Measurements from ENCODE around the gene SLC8A2.
A peak's percentile ranks its signal among the peaks of the same experiment; 100 is the strongest.

Gene SLC8A2, protein sequence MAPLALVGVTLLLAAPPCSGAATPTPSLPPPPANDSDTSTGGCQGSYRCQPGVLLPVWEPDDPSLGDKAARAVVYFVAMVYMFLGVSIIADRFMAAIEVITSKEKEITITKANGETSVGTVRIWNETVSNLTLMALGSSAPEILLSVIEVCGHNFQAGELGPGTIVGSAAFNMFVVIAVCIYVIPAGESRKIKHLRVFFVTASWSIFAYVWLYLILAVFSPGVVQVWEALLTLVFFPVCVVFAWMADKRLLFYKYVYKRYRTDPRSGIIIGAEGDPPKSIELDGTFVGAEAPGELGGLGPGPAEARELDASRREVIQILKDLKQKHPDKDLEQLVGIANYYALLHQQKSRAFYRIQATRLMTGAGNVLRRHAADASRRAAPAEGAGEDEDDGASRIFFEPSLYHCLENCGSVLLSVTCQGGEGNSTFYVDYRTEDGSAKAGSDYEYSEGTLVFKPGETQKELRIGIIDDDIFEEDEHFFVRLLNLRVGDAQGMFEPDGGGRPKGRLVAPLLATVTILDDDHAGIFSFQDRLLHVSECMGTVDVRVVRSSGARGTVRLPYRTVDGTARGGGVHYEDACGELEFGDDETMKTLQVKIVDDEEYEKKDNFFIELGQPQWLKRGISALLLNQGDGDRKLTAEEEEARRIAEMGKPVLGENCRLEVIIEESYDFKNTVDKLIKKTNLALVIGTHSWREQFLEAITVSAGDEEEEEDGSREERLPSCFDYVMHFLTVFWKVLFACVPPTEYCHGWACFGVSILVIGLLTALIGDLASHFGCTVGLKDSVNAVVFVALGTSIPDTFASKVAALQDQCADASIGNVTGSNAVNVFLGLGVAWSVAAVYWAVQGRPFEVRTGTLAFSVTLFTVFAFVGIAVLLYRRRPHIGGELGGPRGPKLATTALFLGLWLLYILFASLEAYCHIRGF

DNA sequence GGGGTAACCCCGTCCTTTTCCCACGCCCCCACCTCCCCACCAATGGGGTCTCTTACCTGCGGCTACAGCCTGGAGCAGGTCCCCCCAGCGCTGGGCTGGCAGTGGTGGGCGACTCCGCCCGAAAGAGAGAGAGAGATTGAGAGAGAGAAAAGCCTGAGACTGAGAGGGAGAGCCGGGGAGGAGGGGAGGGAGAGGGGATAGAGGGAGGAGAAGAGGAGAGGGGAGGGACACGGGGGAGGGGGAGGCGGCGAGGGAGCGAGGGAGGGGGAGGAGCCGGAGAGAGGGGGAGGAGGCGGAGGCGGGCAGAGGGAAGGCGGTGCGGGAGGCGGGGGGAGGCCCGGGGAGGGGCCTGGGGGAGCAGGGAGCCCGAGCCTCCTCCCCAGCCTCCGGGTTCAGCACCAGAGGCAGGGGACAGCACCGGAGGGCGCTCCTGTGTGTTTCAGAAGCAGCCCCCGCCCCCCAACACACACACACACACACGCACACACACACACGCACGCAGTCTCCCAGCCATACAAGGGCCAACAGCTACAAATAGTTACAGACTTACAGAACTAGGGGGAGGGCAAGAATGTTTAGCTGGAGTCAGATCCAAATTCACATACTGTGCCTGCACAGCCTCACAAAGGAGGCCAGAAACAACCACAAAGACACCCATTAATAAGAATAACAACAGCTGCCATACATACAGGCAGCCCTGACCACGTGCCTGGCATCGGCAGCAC, at the start of gene SLC8A2:
Gene SLC8A2 (minus strand): TSS at position 161 of the 725 bp plus-strand sequence. CDS start 5,490 bp downstream, outside the sequence.
- peak; percentile 33 for DNase-seq

DNA sequence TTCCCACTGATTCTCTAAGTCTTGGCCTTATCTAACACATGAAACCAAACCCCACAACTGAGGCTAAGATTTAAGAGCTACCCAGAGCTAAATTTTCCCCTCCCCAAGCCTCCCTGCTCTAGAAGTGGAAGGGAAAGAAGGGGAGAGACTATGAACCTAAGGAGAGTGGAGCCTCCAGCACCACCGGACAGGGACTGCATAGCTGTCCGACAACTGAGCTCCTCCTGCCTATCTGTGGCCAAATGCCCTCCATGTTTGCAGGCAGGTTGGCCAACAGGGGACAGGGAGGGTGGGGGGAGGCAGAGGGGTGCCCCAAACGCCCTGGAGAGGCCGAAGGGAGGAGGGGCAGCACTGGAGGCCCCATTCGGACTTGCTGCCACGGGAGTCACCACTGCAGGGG, 49.1 kb upstream of the SLC8A2 start:
- no peak for DNase-seq

DNA sequence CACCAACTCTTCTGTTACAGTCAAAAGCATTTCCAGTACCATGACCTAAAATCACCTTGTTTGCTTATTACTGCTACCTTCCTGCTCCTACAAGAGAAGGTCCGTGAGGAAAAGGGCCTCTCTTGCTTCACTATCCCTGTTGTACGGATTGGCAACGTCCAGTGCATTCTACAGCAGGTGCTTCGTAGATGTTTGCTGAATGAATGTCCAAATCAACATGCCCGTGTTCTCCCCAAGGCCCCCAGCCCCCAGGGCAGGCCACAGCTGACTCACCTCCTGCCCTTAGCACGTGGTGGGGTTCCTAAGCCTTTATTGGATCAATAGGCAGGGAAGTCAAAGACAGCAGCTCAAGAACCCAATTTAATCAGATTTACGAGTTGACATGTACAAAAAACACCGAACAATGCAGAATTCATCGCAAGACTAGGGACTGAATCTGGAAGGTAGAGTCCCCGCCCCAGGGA, 48.7 kb upstream of the SLC8A2 start:
- DNase-seq: no peak

DNA sequence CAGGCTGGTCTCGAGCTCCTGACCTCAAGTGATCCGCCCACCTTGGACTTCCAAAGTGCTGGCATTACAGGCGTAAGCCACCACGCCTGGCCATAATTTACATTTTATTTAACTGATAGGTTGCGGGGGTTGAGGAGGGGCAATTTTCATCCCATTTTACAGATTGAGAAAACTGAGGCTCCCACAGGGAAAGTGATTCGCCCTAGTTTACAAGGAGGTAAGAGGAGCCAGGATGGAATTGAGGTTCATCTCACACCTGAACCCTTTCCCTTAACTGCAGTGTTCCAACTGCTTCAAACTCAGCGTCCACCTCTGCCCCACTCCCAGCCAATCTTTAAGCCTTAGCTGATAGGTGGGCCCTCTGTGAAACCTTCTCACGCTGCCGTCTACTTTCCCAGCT, 47.2 kb upstream of the SLC8A2 start:
- DNase-seq: no peak

DNA sequence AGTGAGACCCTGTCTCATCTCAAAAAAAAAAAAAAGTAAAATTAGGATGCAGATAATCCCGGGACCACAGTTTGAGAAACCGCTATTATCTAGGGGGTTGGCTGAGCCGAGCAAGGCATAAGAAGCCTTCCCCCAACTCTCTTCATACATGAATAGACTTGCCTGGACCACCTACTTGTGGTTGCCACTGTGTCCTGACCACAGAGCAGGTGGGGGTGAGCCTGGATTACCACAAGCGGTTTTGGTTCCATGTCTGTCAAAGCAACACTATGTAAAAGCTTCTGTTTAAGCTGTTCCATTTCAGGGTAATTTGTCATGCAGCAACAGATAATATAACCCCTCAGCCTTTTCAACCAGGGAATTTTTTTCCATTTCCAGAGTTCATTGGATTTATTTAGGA, 46.4 kb upstream of the SLC8A2 start:
- DNase-seq: no peak

DNA sequence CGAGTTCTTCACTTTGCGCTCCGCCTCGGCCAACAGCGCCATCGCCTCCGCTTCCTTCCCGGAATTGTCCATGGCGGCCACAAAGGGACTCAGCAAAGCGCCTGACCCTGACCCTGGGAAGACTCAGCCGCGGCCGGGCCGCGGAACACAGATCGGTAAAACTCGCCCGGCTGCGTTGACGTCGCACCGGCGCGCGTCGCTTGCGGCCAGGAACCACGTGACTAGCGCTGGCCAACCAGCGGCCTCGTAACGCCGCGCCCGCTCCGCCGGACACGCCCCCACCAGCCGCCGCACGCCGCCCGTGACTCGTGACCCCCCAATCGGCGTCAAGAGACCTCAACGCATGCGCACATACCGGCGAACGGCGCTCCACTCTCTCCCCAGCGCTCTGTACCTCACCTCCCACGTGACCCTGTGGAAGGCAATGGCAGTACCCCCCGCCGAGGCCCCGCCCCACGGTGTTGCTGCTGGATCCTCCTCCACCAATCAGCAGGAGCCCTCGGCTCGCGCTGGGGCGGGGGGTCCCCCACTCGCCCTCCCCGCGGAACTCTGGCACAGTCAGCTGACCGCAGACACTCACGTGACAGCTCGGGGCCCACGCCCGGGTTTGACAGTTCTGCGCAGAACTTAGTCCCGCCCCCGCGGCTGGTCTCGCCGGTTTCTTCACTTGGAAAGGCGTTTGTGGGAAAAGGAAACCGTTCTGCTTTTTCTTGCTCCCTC, 43.3 kb upstream of the SLC8A2 start, which contains the start of gene NAPA:
Gene NAPA (minus strand): TSS at position 195 of the 720 bp plus-strand sequence. CDS start 123 bp downstream, at position 72.
- peak; percentile 100 for DNase-seq

DNA sequence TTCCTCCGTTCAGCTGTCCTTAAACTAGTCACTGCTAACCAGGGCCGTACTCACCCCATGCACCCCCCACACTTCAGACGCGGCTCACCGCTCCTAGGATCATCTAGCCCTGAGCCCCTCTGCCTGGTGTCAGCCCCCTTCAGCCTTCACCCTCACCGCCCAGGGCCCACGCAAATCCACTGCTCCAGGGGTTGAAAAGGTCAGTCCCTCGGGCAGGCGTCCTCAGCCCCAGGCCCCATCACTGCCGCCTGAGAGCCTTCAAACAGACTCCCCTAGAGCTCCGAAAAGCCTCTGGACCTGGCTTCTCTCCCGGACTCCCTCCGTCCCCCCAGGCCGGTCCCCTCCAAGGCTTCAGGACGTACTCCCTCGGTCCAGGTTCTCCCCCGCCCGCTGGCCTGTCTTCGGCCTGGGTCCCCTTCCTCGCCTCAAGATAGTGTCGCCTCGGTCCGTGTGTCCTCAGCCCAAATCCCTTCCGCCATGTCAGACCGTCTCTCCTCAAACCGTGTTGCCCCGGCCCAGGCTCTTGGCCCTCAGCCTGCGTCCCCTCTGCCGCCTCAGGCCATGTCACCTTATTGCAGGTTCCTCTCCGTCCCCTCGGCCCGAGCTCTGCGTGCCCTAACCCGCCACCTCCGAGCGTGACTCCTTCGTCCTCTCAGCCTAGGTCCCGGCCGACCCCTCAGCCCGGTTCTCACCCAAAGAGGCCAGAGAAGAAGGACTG, 42.6 kb upstream of the SLC8A2 start:
- no peak for DNase-seq

DNA sequence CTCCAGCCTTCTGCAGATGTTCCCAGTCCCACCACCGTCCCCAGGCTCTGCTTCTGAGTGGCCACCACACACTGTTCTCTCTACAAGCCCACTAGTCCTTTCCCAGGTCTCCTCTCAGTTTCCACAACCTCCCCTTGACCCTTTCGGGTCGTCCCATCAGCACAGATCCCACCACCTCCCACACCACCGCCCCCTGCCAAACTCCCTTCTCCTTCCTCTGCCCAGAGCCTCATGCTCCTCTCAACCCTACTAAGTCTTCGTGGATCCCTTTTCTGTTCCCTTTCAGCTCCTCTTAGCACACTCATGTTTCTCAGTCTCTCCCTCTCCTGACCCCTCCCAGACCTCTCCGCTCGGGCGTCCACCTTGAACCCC, 41.2 kb upstream of the SLC8A2 start:
- no peak for DNase-seq

DNA sequence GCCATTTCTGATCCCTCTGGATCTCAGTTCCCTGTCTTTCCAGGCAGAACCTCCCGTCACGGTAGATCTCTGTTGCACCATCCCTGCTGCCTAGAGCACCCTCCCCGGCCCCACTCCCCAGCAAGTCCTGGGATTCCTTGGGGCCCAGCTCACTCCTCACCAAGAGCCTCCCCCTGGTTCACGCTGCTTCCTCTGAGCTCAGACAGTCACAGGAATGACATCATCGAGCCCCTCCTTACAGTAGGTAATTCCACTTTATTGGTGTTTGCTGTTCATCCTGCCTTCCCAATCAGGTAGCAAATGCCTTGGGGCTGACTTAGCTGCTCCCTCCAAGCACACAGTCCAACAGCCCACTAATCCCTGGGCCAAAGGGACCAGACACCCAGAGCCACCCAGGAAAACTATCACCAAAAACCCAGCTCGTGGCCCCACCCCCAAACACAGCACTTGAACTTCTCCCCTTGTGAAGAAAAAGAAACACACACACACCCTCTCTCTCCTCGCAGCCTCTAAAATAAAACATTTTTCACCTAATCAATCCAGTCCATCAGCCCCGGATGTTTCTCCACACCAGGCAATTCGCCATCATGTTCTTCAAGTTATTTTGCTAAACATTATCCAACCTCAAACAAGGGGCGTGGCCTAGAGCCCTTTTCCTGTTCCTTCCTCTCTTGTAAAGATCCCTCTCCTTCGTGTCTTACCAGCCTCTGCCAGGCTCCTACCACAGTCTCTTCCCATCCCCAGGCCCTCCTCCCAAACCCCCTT, 40.7 kb upstream of the SLC8A2 start:
- DNase-seq: no peak

DNA sequence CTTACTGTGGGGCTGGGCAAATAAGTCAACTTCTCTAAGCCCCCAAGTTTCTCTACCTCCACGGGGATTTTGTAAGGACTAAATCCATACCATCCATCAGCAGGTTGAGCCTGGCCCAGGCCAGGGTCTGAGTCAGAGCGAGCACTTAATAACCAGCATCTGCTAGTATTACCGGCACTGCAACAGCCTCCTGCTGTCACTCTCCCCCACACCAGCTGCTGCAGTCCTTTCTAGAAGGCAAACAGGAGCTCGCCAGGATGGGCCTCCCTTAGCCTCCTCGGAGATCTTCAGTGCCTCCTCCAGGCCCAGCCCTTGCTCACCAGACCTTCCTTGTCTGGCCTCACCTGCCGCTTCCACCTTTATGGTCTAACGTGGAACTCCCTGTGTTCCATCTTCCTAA, 40.0 kb upstream of the SLC8A2 start:
- no peak for DNase-seq

DNA sequence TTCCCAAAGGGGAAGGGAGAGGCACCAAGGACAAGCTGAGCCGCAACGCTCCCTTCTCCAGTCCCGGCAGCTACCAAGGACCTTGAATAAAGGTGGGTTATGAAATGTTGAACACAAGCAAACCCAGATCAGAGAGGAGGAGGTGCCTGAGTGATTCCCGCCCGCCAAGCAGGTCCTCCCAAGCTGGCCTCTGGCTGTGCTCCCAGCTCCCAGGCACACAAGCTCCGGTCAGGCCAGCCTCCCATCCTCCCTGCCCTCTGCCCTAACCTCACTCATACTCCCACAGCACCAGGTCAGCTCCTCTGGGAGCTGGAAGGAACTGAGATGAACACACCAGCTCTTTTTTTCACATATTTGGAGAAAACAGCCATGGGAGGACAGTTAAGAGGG, 39.4 kb upstream of the SLC8A2 start:
- DNase-seq: no peak

DNA sequence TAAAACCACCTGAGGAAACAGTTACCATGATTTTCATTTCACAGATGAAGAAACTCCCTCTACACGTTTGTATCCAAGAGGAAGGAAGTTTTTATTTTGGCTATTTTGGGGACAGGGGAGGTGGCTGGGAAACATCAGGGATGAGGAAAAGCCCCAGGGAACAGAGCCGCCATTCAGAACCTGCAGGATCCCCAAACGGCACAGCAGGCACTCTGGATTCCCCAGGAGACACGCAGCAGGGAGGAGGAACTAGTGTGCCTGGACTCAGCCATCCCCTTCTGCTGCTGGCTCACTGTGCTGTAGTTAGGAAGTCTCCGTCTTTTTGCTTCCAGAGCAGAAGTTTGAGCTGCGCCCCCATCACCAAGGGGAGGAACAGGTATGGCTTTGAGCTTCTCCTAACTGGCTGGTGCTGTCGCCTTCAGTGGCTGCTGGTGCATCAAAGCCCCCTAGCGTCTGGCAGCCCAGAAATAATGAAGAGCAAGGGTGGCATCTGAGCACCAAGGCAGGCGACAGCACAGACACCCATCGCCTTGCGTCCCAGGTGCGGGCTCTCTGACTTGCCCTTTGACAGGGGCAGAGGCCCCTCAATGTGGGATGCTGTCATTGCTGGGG, 38.9 kb upstream of the SLC8A2 start:
- DNase-seq: no peak

DNA sequence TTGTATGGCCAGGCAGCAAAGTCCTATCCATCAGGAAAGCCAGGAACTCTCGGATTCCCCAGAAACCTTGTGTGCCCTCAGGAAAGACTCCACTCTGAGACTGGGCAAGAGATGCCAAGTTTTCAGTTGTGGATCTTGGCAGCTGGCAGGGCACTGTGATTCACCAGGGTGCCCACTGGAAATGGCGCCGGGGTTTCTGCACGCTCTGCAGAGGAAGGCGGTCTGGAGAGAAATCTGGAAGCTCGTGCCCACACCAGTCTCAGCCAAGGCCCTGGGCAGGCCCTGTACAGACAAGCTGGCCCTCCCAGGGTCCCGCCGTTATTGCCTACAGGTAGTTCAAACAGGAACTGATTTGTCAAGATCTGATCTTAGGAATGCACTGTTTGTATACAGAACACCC, 38.3 kb upstream of the SLC8A2 start:
- DNase-seq: no peak

DNA sequence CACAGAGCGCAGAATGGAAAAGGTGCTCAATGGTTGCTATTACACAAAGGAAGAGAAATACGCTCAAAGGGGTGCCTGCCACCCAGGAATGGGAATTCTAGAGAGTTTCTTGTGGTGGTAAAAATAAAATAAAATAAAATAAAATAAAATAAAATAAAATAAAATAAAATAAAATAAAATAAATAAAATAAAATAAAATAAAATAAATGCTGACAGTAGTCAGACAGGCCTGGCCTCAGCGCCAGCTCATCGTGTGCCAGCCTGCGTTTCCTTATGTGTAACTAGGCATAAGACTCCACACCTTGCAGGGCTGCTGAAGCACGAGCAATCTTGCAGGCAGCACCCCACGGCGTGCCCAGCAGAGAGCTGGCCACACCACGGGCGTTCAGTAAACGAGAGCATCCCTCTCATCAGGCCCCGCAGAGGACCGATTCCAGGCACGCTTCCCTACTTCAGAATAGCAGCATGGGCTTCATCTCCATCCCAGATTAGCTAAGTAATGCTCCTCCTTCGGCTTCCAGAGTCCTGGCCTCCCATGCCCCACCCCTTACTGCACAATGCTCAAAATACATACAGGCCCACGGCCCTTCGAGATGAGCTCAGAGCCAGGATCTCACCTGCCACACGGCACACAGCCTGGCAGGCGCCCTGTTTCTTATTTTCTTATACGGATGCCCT, 37.6 kb upstream of the SLC8A2 start:
- DNase-seq: no peak

DNA sequence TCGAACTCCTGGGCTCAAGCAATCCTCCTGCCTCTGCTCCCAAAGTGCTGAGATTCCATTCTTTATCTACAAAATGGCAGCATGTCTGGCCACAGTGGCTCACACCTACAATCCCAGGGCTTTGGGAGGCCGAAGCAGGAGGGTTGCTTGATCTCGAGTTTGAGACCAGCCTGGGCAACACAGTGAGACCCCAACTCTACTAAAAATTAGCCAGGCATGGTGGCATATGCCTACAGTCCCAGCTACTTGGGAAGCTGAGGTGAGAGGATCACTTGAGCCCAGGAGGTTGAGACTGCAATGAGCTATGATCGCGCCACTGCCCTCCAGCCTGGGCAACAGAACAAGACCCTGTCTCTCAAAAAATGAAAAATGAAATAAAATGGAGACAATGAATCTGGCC, 37.0 kb upstream of the SLC8A2 start:
- no peak for DNase-seq

DNA sequence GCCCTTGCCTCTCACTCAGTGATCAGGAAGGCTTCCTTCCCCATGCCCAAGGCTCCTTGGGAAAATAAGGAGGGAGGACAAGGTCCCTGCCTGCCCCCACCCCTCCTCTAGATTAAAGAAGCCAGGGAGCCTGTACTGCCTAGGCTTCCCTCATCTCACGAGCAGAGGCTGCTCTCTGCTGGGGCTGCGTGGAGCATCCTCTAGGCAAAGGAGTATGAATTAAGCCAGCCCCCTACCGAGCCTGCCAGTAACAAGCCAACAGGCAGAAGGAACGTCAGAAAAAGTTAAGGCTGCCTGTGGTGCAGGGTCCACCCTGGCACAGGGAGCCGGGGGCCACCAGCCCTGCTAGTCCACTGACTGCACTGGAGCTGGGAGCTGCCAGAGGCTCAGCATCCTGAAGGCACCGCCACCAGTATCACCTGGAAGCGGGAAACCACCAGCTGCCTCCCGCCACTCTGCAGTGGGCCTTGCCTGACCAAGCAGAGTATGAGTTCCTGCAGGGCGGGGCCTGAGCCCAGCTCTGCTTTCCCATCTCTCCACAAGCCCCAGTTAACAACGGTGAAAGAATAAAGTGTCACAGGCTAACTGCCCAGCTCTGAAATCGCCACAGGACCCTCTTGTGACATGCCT, 36.3 kb upstream of the SLC8A2 start:
- no peak for DNase-seq

DNA sequence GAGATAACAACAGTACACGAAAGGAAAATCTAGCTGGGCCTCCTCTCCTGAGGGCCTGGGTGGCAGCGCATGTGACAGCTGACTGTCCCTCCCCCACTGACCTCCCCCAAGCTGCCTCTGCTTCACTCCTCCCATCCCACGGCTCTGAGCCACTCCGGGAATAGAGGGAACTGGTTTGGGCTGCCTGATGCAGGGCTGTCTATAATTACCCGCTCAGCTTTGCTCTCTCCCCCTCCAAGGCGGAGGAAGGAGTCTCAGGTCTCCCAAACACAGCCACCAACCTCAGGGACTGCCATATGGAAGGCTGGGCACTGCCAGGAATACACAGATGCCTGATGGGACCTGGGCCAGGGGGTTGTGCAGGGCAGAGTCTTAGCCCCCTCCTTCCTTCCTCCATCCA, 35.3 kb upstream of the SLC8A2 start:
- DNase-seq: no peak

DNA sequence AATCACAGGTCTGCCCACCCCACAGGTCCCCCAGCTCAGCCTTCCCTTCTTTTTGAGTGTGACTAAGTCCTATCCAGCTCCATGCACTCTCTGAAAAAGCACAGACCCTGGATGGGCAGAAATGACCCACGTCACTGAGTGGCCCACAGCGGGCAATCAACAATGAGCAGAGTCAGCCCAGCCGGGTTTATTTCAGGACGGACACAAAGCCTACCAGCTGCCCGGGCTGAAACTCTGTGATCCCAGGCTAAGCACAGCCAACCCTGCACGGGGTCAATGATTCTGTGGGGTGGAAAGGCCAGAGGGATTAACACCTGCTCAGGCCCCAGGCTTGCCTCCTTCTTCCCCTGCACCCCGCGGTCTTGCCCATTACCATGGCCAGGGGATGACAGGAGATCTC, 34.8 kb upstream of the SLC8A2 start:
- no peak for DNase-seq

DNA sequence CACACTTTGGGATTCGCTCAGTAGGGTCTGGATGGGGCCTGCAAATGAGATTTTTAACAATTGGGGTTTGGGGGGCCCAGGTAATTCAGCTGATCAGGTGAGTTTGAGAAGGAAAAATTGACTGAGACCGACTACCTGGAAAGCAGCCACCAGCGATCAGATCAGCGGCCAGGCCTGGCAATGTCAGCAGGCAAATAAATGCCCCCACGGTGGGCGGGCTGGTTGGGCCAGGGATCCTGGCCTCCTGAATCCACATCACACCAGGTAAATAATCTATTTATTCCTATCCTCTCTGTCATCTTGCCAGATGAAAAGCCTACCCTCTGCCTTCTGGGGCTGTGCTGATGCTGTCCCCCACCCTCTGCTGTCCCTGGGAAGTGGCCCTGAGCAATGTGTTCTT, 33.8 kb upstream of the SLC8A2 start:
- DNase-seq: no peak

DNA sequence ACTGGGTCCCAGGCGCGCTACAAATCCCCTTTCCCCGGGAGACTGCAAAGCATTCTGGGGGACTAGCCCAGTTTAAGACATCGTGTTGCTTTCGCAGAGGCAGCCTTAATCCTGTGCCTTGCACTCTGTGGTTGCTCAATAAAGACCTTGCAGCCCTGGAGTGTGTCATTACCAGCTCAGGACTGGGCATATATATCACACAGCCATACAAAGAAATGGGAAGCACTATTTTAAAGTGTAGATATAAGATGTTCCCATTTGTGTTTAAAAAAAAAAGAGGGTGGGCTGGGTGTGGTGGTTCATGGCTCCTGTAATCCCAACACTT, 32.1 kb upstream of the SLC8A2 start:
- no peak for DNase-seq

Data from activated CD4-positive, alpha-beta T cell treated with anti-CD3 and anti-CD28 coated beads for 1 hour (primary cell).